ENCODE data around the gene LANCL2. TPM values are rescaled to one million over a fixed set of nuclear protein-coding genes. Genes with fewer than 3 reads are reported as not detected.

LANCL2 gene
- total and polyA plus RNA-seq, 2 donors from 2014 or later: 9.9 to 18.3 TPM

DNA sequence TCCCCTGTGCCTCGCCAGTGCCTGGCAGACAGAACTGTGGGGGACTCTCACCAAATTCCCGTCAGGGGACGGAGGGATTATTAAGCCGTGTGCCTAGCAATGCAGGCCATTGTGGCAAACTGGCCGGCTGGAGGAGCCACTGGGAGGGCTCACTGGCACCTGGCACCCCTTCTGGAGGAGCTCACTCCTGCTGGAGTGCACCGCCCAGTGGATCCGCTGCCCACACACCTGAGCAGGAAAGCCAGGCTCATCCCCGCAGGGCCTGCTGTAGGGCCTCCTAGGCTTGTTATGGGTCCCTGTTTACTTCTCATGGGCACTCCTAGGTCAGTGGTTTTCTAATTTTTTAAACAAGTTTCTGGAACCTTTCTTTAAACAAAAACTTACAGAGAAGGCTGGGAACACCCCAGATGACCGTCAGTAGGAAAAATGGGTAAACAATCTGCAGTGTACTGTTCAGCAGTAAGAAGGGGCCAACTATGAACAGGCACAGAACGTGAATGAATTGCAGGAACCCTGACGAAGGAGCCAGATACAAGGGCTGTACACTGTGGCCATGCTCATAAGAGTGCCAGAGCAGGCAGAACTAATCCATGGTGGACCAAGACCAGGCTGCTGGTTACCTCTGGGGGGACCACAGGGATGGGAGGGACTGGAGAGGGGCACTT lies 64.8 kb downstream of the LANCL2 start:
- no peaks in the 10 kb centered on the region for H3K27me3 ChIP-seq (ENCODE audit: control insufficient read depth, insufficient read depth, low read length)
- TF ChIP-seq, protein P1, sequence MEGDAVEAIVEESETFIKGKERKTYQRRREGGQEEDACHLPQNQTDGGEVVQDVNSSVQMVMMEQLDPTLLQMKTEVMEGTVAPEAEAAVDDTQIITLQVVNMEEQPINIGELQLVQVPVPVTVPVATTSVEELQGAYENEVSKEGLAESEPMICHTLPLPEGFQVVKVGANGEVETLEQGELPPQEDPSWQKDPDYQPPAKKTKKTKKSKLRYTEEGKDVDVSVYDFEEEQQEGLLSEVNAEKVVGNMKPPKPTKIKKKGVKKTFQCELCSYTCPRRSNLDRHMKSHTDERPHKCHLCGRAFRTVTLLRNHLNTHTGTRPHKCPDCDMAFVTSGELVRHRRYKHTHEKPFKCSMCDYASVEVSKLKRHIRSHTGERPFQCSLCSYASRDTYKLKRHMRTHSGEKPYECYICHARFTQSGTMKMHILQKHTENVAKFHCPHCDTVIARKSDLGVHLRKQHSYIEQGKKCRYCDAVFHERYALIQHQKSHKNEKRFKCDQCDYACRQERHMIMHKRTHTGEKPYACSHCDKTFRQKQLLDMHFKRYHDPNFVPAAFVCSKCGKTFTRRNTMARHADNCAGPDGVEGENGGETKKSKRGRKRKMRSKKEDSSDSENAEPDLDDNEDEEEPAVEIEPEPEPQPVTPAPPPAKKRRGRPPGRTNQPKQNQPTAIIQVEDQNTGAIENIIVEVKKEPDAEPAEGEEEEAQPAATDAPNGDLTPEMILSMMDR (IDR thresholded peaks at IDR 0.05; ENCODE audit: borderline replicate concordance, extremely low read depth, insufficient read depth): no peak
- H3K27ac ChIP-seq (ENCODE audit: low read depth in 2 of 2, low read length in 2 of 2): no peak overlapping the region
- H3K4me1 ChIP-seq (ENCODE audit: control insufficient read depth in 2 of 3, insufficient read depth in 2 of 3, low read depth in 1 of 3, low read length in 3 of 3): peaks cover 0 to 8% (median 0%) of the 10 kb centered on the region in 3 donors
- H3K9ac ChIP-seq (ENCODE audit: low read length in 3 of 3): no peak overlapping the region
- H3K36me3 ChIP-seq (ENCODE audit: control insufficient read depth in 2 of 3, insufficient read depth in 3 of 3, low read length in 3 of 3): peaks cover 7 to 15% (median 7%) of the 10 kb centered on the region in 3 donors
- H3K4me3 ChIP-seq (ENCODE audit: low read length in 3 of 3): no peak overlapping the region
- intact Hi-C loops (cut with DNase I): no loop called here
- FAIRE-seq (no peak), DNase-seq (no peak)
- H3K9me3 ChIP-seq (ENCODE audit: control insufficient read depth in 2 of 3, insufficient read depth in 1 of 3, low read length in 3 of 3): no peaks in the 10 kb centered on the region

- no peak overlapping the region for H3K9ac ChIP-seq (ENCODE audit: low read length in 3 of 3)
- no peaks in the 10 kb centered on the region for H3K27me3 ChIP-seq (ENCODE audit: control insufficient read depth, insufficient read depth, low read length)
- DNase-seq (no peak), FAIRE-seq (no peak)
- TF ChIP-seq, protein P1 (IDR thresholded peaks at IDR 0.05; ENCODE audit: borderline replicate concordance, extremely low read depth, insufficient read depth): no peak
- H3K36me3 ChIP-seq (ENCODE audit: control insufficient read depth in 2 of 3, insufficient read depth in 3 of 3, low read length in 3 of 3): peaks cover 0 to 7% (median 4%) of the 10 kb centered on the region in 3 donors
- intact Hi-C loops (cut with DNase I): no loop called here
- H3K9me3 ChIP-seq (ENCODE audit: control insufficient read depth in 2 of 3, insufficient read depth in 1 of 3, low read length in 3 of 3): no peaks in the 10 kb centered on the region
- H3K4me1 ChIP-seq (ENCODE audit: control insufficient read depth in 2 of 3, insufficient read depth in 2 of 3, low read depth in 1 of 3, low read length in 3 of 3): peaks cover 0 to 8% (median 0%) of the 10 kb centered on the region in 3 donors
- H3K27ac ChIP-seq (ENCODE audit: low read depth in 2 of 2, low read length in 2 of 2): no peak overlapping the region
- H3K4me3 ChIP-seq (ENCODE audit: low read length in 3 of 3): no peak overlapping the region
These were observed 66.8 kb downstream of the LANCL2 start for GRCh38 chr7:55431898-55432297.

- intact Hi-C loops (cut with DNase I): no loop called here
- no peaks in the 10 kb centered on the region for H3K9me3 ChIP-seq (ENCODE audit: control insufficient read depth in 2 of 3, insufficient read depth in 1 of 3, low read length in 3 of 3)
- DNase-seq (no peak), FAIRE-seq (no peak)
- H3K4me1 ChIP-seq (ENCODE audit: control insufficient read depth in 2 of 3, insufficient read depth in 2 of 3, low read depth in 1 of 3, low read length in 3 of 3): peaks cover 0 to 8% (median 0%) of the 10 kb centered on the region in 3 donors
- H3K9ac ChIP-seq (ENCODE audit: low read length in 3 of 3): no peak overlapping the region
- no peaks in the 10 kb centered on the region for H3K27me3 ChIP-seq (ENCODE audit: control insufficient read depth, insufficient read depth, low read length)
- no peak overlapping the region for H3K4me3 ChIP-seq (ENCODE audit: low read length in 3 of 3)
- no peak overlapping the region for H3K27ac ChIP-seq (ENCODE audit: low read depth in 2 of 2, low read length in 2 of 2)
- TF ChIP-seq, protein P1 (IDR thresholded peaks at IDR 0.05; ENCODE audit: borderline replicate concordance, extremely low read depth, insufficient read depth): no peak
- peaks cover 0 to 7% (median 4%) of the 10 kb centered on the region in 3 donors for H3K36me3 ChIP-seq (ENCODE audit: control insufficient read depth in 2 of 3, insufficient read depth in 3 of 3, low read length in 3 of 3)
These were observed 67.4 kb downstream of the LANCL2 start for GRCh38 chr7:55432506-55432905.
